Kidney (tissue), 14 donors: ENCODE data around the gene PRR29. TPM values are rescaled to one million over a fixed set of nuclear protein-coding genes. Genes with fewer than 3 reads are reported as not detected.
A peak's percentile ranks its signal among the peaks of the same experiment; 100 is the strongest.

ENCODE experiments used
- DNase-seq, 5 donors: peaks; one replicate each; pipeline ENCODE4 v3.0.0-alpha.2; 2013 to 2020
- FAIRE-seq: peaks from 2 replicates; lab custom pipeline; 2012; peaks lifted over from hg19 to GRCh38; lab: Jason Lieb, UNC
- H3K27ac ChIP-seq, 2 donors: one replicate each; pipeline ENCODE4 v1.7.0; 2013; ENCODE audit warnings: low read depth in 2 of 2, low read length in 2 of 2, inconsistent platforms in 1 of 2
- H3K27me3 ChIP-seq: one replicate; pipeline ENCODE4 v1.7.1; 2013; ENCODE audit warnings: low read length, inconsistent platforms; ENCODE audit not compliant: control insufficient read depth, insufficient read depth
- H3K36me3 ChIP-seq, 3 donors: one replicate each; pipeline versions ENCODE4 v1.7.0 to v1.7.1; 2013; ENCODE audit warnings: low read length in 3 of 3, control low read depth in 1 of 3, inconsistent platforms in 1 of 3; ENCODE audit not compliant: insufficient read depth in 3 of 3, control insufficient read depth in 2 of 3
- H3K4me1 ChIP-seq, 3 donors: one replicate each; pipeline versions ENCODE4 v1.7.0 to v1.7.1; 2013; ENCODE audit warnings: low read length in 3 of 3, inconsistent platforms in 1 of 3, low read depth in 1 of 3; ENCODE audit not compliant: control insufficient read depth in 2 of 3, insufficient read depth in 2 of 3
- H3K4me3 ChIP-seq, 3 donors: one replicate each; pipeline versions ENCODE4 v1.7.0 to v1.8.1; 2013; ENCODE audit warnings: low read length in 3 of 3, control low read depth in 1 of 3, inconsistent platforms in 1 of 3
- H3K9ac ChIP-seq, 3 donors: one replicate each; pipeline versions ENCODE4 v1.7.0 to v1.7.1; 2013; ENCODE audit warnings: low read length in 3 of 3, control low read depth in 1 of 3, inconsistent platforms in 1 of 3
- H3K9me3 ChIP-seq, 3 donors: one replicate each; pipeline versions ENCODE4 v1.7.0 to v1.7.1; 2013; ENCODE audit warnings: low read length in 3 of 3, control low read depth in 1 of 3, inconsistent platforms in 1 of 3; ENCODE audit not compliant: control insufficient read depth in 2 of 3, insufficient read depth in 1 of 3
- intact Hi-C: fragments of 100-400 bp; cut with DNase I; formaldehyde crosslinking; loops from one replicate; pipeline ENCODE4 v1.11.1; 2022
- polyA plus RNA-seq: library from polyadenylated mRNA; stranded (reverse); fragments of 350-450 nt; fragmentation: Illumina TruSeq; extraction: RNeasy Lipid Tissue Mini Kit (QIAGEN cat#74804); gene quantifications from one replicate; pipeline ENCODE4 v1.2.3, GENCODE V29; 2014; ENCODE audit warnings: low read depth, low replicate concordance; ENCODE audit not compliant: insufficient read depth
- total RNA-seq: library from RNA; stranded (reverse); fragmentation: NEBNext Ultra II Directional; extraction: Animal tissue kit (Norgen Biotek cat#: 25700); gene quantifications from one replicate; pipeline ENCODE4 v1.2.1, GENCODE V29; 2021
- TF ChIP-seq, protein P1 (sequence below): IDR thresholded peaks from 3 replicates; pipeline ENCODE4 v1.5.1; 2012; ENCODE audit warnings: mild to moderate bottlenecking, moderate library complexity, borderline replicate concordance; ENCODE audit not compliant: insufficient read depth; ENCODE audit errors: extremely low read depth
- donor health status: control.
- donor health status: control.
- donor health status: control.
- donor health status: control.
- donor health status: control.
- donor health status: DM: yes; HTN: yes; CAD: no.
- donor health status: Normal renal cell carcinoma (clear cell type).

The PRR29 gene
- total and polyA plus RNA-seq, 2 donors from 2014 or later = 1.2 to 4.4 TPM

DNA sequence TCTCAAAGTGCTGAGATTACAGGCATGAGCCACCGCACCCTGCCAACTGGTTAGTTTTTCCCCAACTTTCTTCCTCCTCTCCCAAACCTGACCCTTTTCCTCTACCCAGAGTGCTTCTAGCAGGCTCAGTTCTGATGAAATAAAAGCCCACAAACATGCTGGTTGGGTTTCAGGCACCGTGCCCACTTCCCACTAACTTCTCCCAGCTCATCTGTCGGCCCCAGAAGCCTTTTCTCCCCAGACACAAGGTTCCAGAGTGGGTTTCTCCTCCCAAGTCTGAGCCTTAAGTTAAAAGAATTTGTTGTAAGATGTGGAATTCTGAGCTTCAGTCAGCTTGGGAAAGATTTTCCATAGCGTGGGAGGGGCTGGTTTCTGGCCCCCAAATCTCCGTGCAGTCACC is 13.9 kb upstream of the PRR29 start:
- Histone ChIP-seq H3K4me1 (peaks cover 0 to 11% (median 0%) of the 10 kb centered on the region in 3 donors), H3K9ac (no peak overlapping the region), H3K27ac (peak overlapping the region in 1 of 2 donors; percentile 61), H3K27me3 (no peaks in the 10 kb centered on the region), H3K4me3 (no peak overlapping the region), H3K36me3 (no peaks in the 10 kb centered on the region), H3K9me3 (peaks cover 0 to 6% (median 0%) of the 10 kb centered on the region in 3 donors)
- FAIRE-seq (no peak), DNase-seq (peak in 1 of 5 donors; percentile 17)
- TF ChIP-seq, protein P1, sequence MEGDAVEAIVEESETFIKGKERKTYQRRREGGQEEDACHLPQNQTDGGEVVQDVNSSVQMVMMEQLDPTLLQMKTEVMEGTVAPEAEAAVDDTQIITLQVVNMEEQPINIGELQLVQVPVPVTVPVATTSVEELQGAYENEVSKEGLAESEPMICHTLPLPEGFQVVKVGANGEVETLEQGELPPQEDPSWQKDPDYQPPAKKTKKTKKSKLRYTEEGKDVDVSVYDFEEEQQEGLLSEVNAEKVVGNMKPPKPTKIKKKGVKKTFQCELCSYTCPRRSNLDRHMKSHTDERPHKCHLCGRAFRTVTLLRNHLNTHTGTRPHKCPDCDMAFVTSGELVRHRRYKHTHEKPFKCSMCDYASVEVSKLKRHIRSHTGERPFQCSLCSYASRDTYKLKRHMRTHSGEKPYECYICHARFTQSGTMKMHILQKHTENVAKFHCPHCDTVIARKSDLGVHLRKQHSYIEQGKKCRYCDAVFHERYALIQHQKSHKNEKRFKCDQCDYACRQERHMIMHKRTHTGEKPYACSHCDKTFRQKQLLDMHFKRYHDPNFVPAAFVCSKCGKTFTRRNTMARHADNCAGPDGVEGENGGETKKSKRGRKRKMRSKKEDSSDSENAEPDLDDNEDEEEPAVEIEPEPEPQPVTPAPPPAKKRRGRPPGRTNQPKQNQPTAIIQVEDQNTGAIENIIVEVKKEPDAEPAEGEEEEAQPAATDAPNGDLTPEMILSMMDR = no peak
- intact Hi-C loops = no loop called here

DNA sequence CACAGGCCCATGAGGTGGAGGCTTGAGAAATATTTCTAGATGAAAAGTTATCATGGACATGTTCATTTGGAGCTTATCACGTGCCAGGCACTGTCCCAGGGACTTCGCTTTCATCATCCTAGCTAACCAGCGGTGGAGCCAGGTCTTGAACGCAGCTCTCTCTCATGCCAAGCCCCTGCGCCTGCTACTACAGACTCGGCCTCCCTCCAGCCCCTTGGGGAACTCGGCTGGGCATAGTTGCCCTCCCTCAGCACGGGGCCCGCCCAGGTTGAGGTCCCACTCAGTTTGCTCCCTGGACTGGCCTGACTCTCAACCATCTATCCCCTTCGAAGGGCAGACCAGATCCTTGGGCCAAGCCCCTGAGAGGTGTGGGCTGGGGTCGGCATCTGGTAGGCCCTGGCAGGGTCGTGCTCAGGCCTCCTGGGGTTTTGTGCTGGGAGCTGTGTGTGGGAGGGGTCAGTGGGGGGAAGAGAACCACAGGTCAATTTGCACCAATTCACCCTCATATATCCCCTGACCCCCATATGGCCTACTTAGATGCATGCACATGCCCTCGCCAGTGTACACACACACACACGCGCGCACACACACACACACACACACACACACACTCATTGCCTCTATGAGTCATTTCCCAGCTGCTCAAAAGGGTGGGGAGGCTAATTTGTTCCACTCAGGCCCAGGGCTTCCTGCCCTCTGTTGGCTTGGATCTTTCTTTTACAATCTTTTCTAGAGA is 13.3 kb upstream of the PRR29 start:
- H3K27me3 ChIP-seq = no peaks in the 10 kb centered on the region
- H3K4me1 ChIP-seq = peaks cover 0 to 11% (median 0%) of the 10 kb centered on the region in 3 donors
- peak overlapping the region; percentile 20 to 67 for H3K27ac ChIP-seq
- intact Hi-C loops = no loop called here
- no peaks in the 10 kb centered on the region for H3K36me3 ChIP-seq
- FAIRE-seq = no peak
- peaks cover 0 to 6% (median 0%) of the 10 kb centered on the region in 3 donors for H3K9me3 ChIP-seq
- DNase-seq = peak in 2 of 5 donors; percentile 48 to 86
- H3K9ac ChIP-seq = no peak overlapping the region
- TF ChIP-seq, protein P1 = no peak
- no peak overlapping the region for H3K4me3 ChIP-seq

DNA sequence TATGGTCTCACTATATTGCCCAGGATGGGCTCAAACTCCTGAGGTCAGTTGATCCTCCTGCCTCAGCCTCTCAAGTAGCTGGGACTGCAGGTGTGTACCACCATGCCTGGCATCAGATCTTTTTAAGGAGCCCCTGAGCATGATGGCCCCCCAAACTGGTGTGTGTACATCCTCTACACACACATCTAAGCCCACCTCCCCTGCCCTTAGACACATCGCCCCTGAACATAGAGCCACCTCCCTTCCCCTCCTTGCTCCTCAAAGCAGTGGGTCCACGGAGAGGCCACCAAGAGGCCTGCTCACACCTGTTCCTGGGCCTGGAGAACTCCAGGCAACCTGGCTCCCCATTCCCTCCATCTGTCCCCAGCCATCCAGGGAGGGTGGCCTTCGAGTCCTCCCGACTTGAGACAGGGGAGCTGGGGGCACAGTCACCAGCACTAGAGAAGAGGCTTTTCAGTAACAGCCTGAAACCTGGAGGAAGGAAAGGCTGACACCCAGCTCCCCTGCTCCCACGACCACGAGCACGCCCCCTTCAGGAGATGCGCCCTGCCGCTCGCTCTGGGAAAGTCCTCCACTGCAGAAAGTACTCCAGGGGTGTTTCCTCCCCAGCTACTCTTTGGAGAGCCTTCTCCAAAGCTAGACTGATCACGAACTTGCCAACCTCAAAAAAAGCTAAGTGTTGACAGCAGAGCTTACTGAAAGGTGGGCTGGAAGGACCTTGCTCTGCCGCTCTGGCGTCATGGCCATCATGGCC is 12.6 kb upstream of the PRR29 start:
- Histone ChIP-seq H3K27ac (peak overlapping the region in 1 of 2 donors; percentile 67), H3K27me3 (no peaks in the 10 kb centered on the region), H3K9ac (no peak overlapping the region), H3K9me3 (peaks cover 0 to 6% (median 0%) of the 10 kb centered on the region in 3 donors), H3K4me3 (no peak overlapping the region), H3K36me3 (no peaks in the 10 kb centered on the region), H3K4me1 (peaks cover 0 to 12% (median 0%) of the 10 kb centered on the region in 3 donors)
- FAIRE-seq = no peak
- intact Hi-C loops = no loop called here
- peak in 1 of 5 donors; percentile 50 for DNase-seq
- TF ChIP-seq, protein P1 = no peak
